Glutamatergic neuron (in vitro differentiated cells): ENCODE results near the gene RCN2. TPM values are rescaled to one million over a fixed set of nuclear protein-coding genes. Genes with fewer than 3 reads are reported as not detected.
A peak's percentile ranks its signal among the peaks of the same experiment; 100 is the strongest.

Source experiments
- DNase-seq: peaks from one replicate; pipeline ENCODE4 v3.0.0; 2022
- H3K27ac Mint-ChIP-seq: one replicate; pipeline ENCODE4 v1.8.0; 2020; ENCODE audit warnings: mild to moderate bottlenecking, mixed read lengths, inconsistent platforms; ENCODE audit not compliant: unreplicated experiment
- H3K27me3 Mint-ChIP-seq: one replicate; pipeline ENCODE4 v1.8.0; 2020; ENCODE audit warnings: mild to moderate bottlenecking, moderate library complexity, mixed read lengths, inconsistent platforms; ENCODE audit not compliant: unreplicated experiment
- H3K36me3 Mint-ChIP-seq: one replicate; pipeline ENCODE4 v1.8.0; 2020; ENCODE audit warnings: mild to moderate bottlenecking, mixed read lengths, inconsistent platforms; ENCODE audit not compliant: unreplicated experiment
- H3K4me1 Mint-ChIP-seq: one replicate; pipeline ENCODE4 v1.8.0; 2020; ENCODE audit warnings: mild to moderate bottlenecking, low read depth, mixed read lengths, inconsistent platforms; ENCODE audit not compliant: unreplicated experiment
- H3K4me3 Mint-ChIP-seq: one replicate; pipeline ENCODE4 v1.8.0; 2020; ENCODE audit warnings: mild to moderate bottlenecking, mixed read lengths, inconsistent platforms; ENCODE audit not compliant: unreplicated experiment
- H3K9me3 Mint-ChIP-seq: one replicate; pipeline ENCODE4 v1.8.0; 2020; ENCODE audit warnings: mild to moderate bottlenecking, moderate library complexity, mixed read lengths, inconsistent platforms; ENCODE audit not compliant: unreplicated experiment
- total RNA-seq: library from RNA; stranded (reverse); fragmentation: NEBNext Ultra II Directional; extraction: Animal tissue kit (Norgen Biotek cat#: 25700); gene quantifications from one replicate; pipeline ENCODE4 v1.2.1, GENCODE V29; 2021; ENCODE audit not compliant: unreplicated experiment
- TF ChIP-seq, protein P1 (sequence below): fragments of 200-600 bp; sonication (generic); IDR thresholded peaks from one replicate; pipeline ENCODE4 v1.5.0; 2021; ENCODE audit not compliant: partially characterized antibody, unreplicated experiment

RCN2 gene
- total RNA-seq, 1 donor from 2014 or later = 137 TPM

DNA sequence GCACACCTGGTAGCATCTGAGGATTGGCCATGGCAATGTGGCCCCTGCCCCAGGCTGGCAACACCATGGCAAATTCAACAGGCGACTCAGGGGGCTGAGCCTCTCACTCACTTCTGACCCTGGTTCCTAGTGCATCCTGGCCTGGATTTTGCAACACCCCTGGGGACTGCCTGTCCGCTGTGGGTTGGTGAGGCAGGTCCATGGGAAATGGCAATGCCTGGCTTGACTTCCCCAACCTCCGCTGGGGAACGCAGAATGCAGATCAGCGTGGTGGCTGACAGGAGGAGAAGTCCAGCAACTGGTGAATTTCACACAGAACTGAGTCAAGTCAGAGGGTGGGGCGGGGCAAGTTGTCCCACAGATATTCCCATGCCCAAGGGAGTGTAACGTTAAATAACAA is 59.5 kb downstream of the RCN2 start:
- DNase-seq = no peak
- peaks cover 4% of the 10 kb centered on the region for H3K9me3 Mint-ChIP-seq
- TF ChIP-seq, protein P1, sequence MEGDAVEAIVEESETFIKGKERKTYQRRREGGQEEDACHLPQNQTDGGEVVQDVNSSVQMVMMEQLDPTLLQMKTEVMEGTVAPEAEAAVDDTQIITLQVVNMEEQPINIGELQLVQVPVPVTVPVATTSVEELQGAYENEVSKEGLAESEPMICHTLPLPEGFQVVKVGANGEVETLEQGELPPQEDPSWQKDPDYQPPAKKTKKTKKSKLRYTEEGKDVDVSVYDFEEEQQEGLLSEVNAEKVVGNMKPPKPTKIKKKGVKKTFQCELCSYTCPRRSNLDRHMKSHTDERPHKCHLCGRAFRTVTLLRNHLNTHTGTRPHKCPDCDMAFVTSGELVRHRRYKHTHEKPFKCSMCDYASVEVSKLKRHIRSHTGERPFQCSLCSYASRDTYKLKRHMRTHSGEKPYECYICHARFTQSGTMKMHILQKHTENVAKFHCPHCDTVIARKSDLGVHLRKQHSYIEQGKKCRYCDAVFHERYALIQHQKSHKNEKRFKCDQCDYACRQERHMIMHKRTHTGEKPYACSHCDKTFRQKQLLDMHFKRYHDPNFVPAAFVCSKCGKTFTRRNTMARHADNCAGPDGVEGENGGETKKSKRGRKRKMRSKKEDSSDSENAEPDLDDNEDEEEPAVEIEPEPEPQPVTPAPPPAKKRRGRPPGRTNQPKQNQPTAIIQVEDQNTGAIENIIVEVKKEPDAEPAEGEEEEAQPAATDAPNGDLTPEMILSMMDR = no peak
- peak overlapping the region; percentile 83 for H3K27ac Mint-ChIP-seq
- H3K36me3 Mint-ChIP-seq = no peaks in the 10 kb centered on the region
- H3K4me1 Mint-ChIP-seq = peaks cover 33% of the 10 kb centered on the region
- peak overlapping the region; percentile 32 for H3K4me3 Mint-ChIP-seq
- peaks cover 7% of the 10 kb centered on the region for H3K27me3 Mint-ChIP-seq

DNA sequence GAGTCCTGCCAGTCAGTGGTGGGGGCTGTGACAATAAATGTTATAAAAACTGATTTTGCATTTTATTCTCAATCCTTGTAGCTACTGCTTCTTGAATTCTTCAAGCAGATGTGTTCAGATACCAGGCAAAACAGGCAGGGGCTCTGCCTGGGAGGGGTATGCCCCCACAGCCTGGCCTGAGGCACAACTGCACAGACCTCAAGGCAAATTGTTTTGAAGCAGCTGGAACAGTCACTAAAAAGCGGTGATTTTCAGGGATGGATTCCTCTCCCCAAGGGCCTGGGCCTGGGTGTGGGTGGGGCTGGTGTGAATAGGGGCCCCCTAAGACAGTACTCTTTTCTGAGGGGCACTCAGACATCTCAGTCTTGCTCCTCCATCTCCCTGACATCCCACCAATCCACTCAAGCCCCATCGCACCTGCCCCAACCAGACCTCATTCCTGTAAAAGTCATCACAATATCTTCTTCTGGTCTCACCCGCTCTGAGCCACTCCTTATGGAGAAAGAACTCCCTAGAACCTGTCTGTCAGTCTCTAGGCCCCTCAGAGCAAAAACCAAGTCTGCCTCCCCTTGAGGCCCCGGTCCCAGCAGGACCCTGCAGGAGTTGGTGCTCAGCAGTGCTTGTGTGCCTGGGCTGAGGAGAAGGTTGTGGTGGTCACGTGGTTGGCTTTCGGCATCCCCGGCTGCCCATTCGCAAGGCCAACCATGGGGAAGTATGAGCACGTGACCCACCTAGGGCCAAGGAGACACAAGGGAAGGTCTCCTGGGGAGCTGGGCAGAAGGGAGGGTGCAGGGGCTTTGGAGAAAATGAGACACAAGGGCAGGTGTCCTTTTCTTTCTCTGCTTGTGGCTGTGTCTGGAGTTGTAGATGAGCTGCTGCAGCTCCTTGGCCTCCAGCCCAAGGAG is 60.4 kb downstream of the RCN2 start:
- peaks cover 33% of the 10 kb centered on the region for H3K4me1 Mint-ChIP-seq

DNA sequence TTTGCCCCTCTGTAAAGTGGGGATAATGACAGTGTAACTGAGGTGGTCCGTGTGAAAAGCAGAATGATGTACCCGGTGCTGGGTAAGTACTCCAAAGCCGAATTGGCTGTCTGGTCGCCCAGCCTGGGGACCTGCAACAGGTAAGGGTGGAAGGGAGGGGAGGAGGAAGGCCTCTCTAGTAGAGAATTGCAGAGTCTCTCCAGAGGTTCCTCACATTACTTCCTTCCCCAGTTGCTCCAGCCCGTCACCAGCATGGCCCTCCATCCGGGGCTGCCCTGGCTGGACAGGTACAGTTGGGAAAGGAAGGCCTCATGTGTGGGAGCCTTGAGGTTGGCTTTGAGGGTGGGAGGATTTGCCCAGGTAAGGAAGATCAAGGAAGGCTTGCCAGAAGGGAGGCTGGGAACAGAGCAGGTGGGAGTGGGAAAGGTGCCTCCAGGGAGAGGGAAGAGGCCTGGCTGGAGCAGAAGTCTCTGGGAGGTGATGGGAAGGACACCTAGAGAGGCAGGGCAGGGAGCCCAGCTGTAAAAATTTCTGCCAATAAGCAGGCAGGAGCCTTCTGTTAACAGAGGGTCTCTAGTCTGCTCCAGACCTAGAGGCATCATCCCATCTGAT is 61.7 kb downstream of the RCN2 start:
- H3K4me1 Mint-ChIP-seq = peaks cover 31% of the 10 kb centered on the region
- no peak overlapping the region for H3K27ac Mint-ChIP-seq
- DNase-seq = peak; percentile 4
- H3K9me3 Mint-ChIP-seq = peaks cover 4% of the 10 kb centered on the region
- H3K36me3 Mint-ChIP-seq = no peaks in the 10 kb centered on the region
- no peak overlapping the region for H3K4me3 Mint-ChIP-seq
- H3K27me3 Mint-ChIP-seq = peaks cover 7% of the 10 kb centered on the region
- TF ChIP-seq, protein P1 = no peak

More for the DNA sequence above, 60.4 kb downstream of the RCN2 start:
- Mint-ChIP-seq H3K27ac (peak overlapping the region; percentile 83), H3K9me3 (peaks cover 4% of the 10 kb centered on the region), H3K4me3 (peak overlapping the region; percentile 51), H3K27me3 (peaks cover 7% of the 10 kb centered on the region), H3K36me3 (no peaks in the 10 kb centered on the region)
- no peak for DNase-seq
- TF ChIP-seq, protein P1 = no peak

DNA sequence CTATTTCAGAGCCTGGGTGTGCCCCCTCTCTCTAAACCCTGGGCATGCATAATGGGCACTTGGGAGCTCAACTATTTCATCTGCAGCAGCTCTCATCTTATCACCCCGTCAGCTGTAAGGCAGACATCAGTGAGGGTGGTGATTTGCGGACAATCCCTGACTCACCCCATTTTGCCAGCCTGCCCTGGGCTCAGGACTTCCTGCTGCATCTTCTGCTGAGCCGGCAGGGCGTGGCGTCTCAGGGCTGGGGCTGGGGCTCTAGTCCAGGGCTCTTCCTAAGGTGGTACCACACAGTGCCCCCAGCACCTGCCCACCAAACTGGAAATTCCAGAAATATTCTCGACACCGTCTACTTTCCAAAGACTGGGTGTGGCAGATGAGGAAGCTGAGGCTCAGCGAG is 62.5 kb downstream of the RCN2 start:
- H3K27ac Mint-ChIP-seq = no peak overlapping the region
- no peak overlapping the region for H3K4me3 Mint-ChIP-seq
- peaks cover 23% of the 10 kb centered on the region for H3K4me1 Mint-ChIP-seq
- H3K36me3 Mint-ChIP-seq = no peaks in the 10 kb centered on the region
- TF ChIP-seq, protein P1 = no peak
- peaks cover 4% of the 10 kb centered on the region for H3K9me3 Mint-ChIP-seq
- peaks cover 11% of the 10 kb centered on the region for H3K27me3 Mint-ChIP-seq
- DNase-seq = peak; percentile 6

DNA sequence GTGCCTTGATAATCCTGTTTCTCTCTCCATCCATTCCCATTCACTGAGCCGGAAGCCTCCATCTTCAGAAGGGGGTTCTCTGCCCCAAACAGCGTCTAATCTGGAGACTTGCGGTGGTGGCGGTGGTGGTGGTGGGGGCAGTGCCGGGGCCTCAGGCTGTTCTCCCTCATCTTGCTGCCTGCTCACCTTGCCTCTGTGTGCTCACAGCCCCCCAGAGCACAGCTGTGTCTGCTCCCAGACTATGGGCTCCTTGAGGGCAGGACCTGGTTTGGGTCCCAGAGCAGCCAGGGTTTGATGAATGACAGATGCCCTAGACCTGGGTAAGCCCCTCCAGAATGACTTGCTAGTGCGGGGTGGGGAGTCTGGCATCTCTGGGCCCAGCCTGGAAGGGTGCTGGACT is 62.9 kb downstream of the RCN2 start:
- DNase-seq = no peak
- Mint-ChIP-seq H3K36me3 (no peaks in the 10 kb centered on the region), H3K4me1 (peaks cover 23% of the 10 kb centered on the region), H3K9me3 (peaks cover 4% of the 10 kb centered on the region), H3K27ac (no peak overlapping the region), H3K27me3 (peaks cover 11% of the 10 kb centered on the region), H3K4me3 (no peak overlapping the region)
- TF ChIP-seq, protein P1 = no peak
